Activated CD4-positive, alpha-beta T cell treated with anti-CD3 and anti-CD28 coated beads for 24 hours (primary cell): ENCODE data around the gene MAN1C1.

Experiments
- DNase-seq, 2 donors: peaks; one replicate each; pipeline ENCODE4 v3.0.0-alpha.2; 2020; ENCODE audit warnings: low read depth in 2 of 2

Gene MAN1C1

GRCh38 chr1:25614501-25615171 is 2.0 kb upstream of the MAN1C1 start:
- no peak for DNase-seq

GRCh38 chr1:25615172-25615541 is 1.4 kb upstream of the MAN1C1 start:
- DNase-seq = no peak

- DNase-seq = no peak
Observed at GRCh38 chr1:25615563-25616094, 962 bp upstream of the MAN1C1 start.

- DNase-seq = no peak
Observed at GRCh38 chr1:25616987-25617624, 515 bp downstream of the MAN1C1 start.

GRCh38 chr1:25617625-25618432 is 1.2 kb downstream of the MAN1C1 start:
- no peak for DNase-seq

- DNase-seq = no peak
Observed at GRCh38 chr1:25618433-25618808, 1.8 kb downstream of the MAN1C1 start.

- DNase-seq = no peak
Observed at GRCh38 chr1:25619101-25619890, 2.7 kb downstream of the MAN1C1 start.

- DNase-seq = no peak
Observed at GRCh38 chr1:25620211-25620610, 3.6 kb downstream of the MAN1C1 start.

- no peak for DNase-seq
Observed at GRCh38 chr1:25620701-25621350, 4.2 kb downstream of the MAN1C1 start.

- no peak for DNase-seq
Observed at GRCh38 chr1:25621876-25622275, 5.3 kb downstream of the MAN1C1 start.

GRCh38 chr1:25622531-25622930 is 5.9 kb downstream of the MAN1C1 start:
- no peak for DNase-seq

GRCh38 chr1:25623007-25623406 is 6.4 kb downstream of the MAN1C1 start:
- no peak for DNase-seq

GRCh38 chr1:25623731-25624130 is 7.1 kb downstream of the MAN1C1 start:
- no peak for DNase-seq

- DNase-seq = no peak
Observed at GRCh38 chr1:25624156-25624555, 7.6 kb downstream of the MAN1C1 start.

- no peak for DNase-seq
Observed at GRCh38 chr1:25624604-25625003, 8.0 kb downstream of the MAN1C1 start.

- DNase-seq = no peak
Observed at GRCh38 chr1:25626018-25626417, 9.4 kb downstream of the MAN1C1 start.

- DNase-seq = no peak
Observed at GRCh38 chr1:25628741-25629421, 12.3 kb downstream of the MAN1C1 start.

- no peak for DNase-seq
Observed at GRCh38 chr1:25629836-25630235, 13.2 kb downstream of the MAN1C1 start.

- DNase-seq = no peak
Observed at GRCh38 chr1:25631750-25632485, 15.3 kb downstream of the MAN1C1 start.

- no peak for DNase-seq
Observed at GRCh38 chr1:25634066-25634465, 17.5 kb downstream of the MAN1C1 start.
